CD4-positive, alpha-beta T cell treated with Interleukin-15 for 1 hour (primary cell): Measurements from ENCODE around the gene POU3F3.
A peak's percentile ranks its signal among the peaks of the same experiment; 100 is the strongest.

Experiments
- DNase-seq: peaks from one replicate; pipeline ENCODE4 v3.0.0-alpha.2; 2020

POU3F3 gene

DNA sequence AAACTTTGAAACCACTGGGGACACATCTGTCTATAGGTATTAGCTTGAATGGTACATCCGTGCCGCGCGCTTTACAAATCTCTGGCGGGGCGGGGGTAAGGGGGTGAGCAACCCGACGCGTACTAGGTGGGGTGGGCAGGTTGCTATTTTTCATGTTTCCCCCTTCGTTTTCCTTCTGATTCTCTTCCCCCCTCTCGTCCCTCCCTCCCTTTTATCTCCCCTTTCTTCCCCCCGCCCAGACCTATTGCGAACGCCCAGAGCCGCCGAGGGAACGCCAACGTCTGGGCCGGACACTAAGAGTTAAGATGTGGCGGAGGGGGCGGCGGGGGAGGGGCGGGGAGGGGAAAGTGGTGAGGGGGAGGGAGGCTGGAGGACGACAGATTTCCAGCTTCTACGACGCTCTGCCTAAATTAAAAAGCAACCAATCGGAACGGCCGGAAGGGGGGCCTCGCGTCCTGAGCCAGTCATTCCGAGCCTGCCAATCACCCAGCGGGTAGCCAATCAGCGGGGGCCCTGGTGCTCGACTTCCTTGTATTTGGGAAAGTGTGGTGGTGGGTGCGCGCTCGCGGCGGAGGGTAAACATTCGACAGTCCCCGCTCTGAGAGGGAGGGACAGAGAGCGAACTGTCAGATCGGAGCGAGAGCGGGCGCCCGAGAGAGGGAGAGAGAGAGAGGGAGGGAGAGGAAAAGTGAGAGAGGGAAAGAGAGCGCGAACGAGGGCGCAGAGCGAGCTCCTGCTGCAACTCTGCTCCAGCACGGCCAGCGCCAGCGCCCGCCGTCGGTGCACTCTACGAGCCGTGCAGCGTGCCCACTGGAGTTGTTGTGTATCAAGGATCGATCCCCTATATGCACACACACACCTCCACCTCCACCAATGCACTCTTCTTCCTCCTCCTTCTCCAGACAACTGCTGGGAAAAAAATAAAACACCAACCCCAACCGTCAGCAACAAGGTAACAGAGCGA lies at the start of gene POU3F3:
TSS of gene POU3F3 (plus strand) at position 582 of the 964 bp plus-strand sequence. CDS start 1,396 bp downstream, outside the sequence.
- DNase-seq, result peak; percentile 63

DNA sequence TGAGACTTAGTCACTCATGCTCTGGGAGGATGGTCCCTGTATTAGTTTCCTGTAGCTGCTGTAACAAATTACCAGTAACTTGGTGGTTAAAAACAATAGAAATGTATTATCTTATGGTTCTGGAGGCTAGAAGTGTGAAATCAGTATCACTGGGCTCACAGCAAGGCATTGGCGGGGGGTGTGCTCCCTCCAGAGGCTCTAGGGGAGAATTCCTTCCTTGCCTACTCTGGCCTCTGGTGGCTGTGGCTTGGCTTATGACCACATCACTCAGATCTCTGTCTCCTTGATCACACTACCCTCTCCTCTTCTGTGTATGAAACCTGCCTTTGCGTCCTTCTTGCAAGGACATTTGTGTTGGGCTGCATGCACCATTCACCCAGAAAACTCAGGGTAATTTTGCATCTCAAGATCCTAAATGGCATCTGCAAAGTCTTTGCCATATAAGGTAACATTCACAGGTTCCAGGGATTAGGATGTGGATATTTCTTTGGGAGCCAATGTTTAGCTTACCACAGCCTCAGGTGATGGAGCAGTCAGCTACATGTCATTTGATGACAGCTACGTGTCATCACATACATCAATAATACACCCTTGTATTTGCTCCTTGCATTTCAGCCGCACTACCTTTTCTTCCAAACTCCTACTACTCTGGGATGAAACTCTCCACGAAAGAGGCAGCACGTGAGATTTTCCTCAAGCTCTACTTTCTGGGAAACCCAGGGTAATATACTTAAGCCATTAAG lies 49.6 kb upstream of the POU3F3 start:
- no peak for DNase-seq

DNA sequence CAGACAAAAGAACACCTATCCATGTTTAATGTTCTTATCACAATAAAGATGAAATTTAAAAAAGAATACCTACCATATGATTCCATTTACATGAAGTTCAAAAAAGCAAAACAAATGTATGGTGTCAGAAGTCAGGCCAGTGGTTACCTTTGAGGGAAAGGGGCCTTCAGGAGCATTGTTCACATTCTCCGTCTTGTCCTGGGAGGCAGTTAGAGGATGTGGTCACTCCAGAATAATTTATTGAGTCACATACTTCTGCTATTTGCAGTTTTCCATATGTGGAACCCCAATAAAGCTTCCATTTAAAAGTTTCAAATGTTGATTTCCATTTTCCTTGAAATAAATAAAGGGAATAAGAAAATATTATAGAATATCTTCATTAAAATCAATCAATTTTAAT lies 41.6 kb upstream of the POU3F3 start:
- DNase-seq, result no peak

DNA sequence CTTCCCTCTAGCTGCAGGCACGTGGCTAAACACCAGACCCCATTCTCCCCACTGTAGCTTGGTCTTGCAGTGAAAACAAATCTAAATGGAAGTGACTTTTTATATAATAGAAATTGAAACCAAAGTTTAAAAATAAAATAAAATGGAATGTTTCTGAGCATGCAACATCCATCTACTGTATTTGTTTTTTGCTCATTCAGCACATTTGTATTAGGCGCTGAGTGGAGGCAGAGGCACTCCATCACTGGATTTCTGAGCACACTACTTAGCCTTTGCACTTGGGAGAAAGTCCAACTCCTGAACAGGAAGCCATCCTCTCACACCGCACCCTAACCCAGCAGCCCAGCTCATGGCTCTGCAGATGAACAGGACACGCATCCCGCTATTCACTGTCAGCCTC lies 37.8 kb upstream of the POU3F3 start:
- no peak for DNase-seq

DNA sequence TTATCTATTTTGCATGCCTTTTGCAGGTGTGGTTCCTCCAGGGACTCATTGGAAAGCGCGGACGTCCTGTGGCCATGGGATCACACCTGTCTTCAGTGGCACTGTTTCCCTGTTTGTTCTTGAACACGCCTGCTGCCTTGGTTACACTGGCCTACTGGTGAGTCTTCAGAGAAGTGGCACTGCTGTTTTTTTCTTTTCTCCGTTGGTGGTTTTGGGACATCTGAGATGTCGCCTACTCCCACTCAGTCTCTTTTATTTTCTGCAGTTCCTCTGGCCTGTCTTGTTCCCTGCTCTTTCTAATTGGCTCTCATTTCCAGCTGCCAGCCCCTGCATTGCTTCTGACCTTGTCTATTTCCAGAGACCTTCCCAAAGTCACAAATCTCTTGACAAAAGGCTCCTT lies 35.7 kb upstream of the POU3F3 start:
- DNase-seq, result no peak

DNA sequence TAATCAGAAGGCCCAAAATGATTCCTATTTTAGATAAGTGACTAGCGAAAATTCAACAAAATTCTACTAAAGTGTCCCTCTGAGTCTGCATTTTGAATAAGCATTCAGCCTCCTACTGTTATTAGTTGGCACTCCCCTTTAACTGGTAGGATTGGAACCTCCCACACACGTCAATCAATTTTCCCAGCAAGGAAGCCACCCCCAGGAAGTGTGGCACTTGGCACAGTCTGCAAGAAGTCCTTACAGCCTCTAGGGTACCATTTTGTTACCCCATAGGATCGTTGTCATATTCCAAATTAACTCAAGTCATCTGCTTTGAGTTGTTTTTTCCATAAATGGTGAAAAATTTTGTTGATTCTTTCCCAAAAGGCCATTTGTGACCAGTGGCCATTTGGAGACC lies 33.8 kb upstream of the POU3F3 start:
- no peak for DNase-seq

DNA sequence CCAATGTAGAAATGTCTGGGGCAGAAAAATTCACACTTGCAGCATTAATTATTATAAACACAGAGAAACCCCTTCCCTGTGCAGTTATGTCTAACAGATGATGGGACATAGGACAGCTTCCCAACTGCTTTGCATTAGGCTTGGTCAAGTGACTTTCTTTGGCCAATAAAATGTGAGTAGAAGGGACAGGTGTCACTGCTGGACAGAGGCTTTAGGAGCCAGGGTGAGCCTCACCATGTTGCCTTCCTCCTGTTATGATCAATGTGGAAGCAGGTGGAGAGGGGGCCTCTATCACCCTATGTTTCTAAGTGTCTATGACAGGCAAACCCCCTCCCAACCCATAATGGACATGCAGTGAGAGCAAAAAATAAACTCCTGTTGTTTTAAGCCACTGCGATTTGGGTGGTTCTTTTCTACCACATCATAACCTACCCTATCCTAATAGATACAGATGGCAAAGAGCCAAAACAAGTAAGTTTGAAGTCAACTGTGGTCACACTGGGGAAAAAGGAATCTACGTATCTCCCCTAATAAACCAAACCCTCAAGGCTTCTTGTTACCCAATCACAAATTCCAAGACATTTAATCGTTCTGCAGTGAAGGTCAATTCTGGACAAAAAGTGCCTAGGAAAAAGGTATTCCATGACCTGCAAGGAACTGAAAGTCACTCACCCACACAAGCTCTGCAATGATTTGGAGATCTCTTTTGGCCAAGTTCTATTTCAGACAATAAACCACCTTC lies 28.6 kb upstream of the POU3F3 start:
- DNase-seq, result no peak

DNA sequence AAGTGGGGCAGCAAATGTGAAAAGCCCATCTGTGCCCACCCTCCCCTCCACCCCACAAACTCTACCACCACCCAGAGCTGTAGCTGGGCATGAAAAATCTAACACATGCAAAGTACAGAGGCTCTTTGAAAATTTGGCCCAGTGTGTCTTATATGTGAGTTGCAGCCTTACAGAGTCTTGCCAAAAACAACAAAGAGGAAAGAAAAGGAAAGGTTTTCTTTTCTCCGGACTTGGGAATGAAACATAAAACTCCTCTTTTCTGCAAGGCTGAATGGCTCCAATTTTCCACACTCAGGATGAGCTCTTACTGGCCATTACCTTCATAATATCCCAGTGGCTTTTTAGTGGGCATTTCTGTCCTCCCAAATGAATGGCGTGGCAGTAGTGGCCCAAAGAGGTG lies 27.9 kb upstream of the POU3F3 start:
- DNase-seq, result no peak

DNA sequence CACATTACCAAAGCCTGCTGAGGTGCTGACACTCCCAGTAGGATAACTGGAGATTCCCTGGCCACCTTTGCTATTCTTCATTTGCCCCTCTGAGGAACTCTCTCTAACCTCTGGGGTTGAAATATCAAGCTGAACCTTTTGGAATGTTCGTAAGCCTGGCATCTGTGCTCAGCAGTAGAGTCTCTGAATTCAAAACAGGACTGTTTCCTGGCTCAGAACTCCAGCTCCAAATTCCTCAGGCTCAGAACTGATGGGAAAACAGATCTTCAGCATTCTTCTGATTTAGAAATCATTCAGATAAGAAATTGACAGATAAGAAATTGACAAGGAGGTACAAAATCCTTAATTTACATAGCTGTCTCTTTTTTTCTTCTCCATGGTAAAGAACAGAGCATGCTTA lies 22.2 kb upstream of the POU3F3 start:
- no peak for DNase-seq

DNA sequence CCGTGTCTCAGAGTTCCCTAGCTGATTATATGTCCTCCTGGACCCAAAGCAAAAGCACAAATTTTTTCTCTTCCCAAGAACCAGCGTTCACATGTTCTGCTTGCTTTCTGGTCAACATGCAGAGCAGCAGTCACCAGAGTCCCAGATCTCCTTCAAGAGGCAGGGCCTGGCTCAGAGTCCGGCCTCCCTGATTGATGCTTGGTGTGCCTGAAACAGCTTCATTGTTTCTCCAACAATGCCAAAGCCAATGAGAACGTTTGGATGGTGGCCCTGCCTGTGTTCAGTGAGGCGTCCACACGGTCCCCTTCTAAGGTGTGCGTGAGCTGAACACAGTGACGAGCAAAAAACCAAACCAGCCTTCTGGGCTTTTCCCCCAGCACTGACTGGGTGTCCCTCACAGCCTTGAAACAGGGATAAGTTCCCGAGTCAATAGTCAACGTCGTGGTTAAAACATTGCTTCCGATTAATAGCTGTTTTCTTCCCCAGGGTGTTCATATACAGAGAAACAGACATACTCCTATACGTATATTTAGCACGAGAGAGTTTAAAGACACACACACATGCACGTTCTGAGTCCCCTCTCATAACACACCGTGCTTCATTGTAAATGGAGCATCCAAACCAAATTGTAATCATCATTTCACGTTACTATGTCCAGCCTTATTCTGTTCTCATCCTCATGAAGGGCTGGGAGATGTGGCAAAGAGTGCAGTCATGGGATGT lies 19.3 kb upstream of the POU3F3 start:
- DNase-seq, result no peak

DNA sequence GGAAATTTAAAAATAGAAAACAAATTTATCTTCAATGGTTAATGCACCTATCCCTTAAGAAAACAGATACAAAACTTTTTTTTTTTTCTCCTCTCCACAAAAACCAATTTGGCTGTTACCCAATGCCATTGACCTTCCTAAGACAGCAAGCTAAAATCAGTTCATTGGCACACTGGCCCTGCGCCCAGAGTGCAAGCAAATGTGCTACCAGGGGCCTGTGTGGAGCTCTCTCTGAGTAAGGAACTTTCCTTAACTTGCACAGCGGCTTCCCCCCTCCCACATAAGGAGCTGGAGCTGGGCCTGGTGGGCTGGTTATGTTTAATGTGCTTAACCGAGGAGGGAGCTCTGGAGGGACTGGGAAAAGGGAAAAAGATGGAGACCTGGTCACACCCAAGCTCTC lies 17.6 kb upstream of the POU3F3 start:
- DNase-seq, result no peak

DNA sequence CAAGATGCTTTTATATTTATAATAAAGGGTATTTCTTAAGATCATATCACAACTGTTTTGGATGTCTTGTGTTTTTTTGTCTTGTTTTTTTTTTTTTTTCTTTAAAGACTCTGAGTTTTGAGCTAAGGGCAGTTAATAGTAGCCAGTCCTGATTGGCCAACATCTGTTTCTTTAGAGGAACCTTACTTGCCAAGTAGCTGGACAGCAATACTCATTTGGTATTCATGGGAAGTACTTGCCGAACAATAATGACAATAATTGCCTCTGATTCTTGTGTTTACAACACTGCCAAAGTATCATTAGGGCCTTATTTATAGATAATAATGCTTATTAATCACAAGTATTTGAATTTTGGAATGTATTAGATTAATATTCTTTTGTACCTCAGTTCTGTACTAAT lies 17.1 kb upstream of the POU3F3 start:
- DNase-seq, result no peak

DNA sequence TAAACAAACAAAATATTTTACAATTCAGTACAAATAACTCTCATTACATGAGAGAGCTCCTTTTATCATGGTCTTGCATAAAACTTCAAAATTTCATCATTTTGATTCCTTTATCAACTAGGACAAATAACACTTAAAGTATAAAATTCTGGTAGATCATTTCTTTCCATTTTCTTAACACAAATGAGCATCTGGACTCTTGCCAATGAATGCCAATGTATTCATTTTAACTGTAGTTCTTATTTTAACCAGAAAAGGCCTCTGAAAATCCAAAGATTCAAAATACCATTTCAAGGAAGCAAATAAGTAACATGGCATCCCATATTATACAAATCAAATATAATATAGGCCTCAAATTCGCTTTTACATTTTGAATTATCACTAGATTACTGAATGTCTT lies 13.8 kb upstream of the POU3F3 start:
- DNase-seq, result no peak

DNA sequence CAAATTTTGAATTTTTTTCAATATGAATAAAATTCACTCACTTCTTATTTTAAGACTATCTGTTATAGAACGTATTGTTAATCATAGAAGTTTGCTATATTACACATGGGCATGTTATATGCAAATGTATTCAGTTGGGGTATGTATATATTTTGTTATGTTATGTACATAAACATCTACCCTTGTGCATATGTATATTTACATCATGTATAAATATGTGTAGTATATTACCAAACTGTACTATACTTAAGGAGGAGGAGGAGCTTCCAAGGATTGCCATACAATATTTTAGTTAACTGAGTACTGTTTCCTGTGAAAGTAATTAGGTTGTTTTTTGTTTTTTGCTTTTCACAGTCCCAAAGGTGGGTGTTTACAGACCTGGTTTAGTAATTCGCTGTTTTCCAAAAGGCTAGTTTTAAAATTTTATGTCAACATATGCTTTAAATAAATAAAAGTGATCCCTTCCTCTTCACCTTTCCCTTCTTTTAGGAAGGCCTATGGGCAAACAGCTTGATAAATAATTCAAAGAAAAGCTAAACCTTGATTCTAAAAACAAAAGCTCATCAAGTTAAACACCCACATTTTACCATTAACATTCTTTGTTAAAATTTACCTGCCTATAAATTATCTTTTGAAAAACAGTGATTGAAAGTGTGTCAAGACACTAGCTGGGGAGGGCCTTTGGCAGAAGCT lies 12.9 kb upstream of the POU3F3 start:
- DNase-seq, result no peak

DNA sequence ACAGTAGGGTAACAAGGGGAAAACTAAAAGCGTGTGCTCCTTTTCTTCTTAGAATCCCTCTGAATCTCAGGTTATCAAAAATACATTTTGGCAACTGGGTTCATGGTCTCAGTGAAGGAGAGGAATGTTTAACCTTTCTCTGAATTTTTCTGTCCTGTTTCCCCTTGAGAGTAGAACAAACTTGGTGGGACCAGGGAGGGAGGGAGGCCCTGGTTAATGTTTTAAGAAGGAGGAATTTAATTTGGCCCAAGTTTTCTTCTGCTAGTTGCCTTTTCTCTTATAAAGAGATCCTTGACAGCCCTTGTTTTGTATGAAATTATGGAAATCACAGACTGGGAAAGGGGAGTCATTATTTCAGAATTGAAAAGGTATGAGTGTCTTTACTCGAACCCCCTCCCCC lies 12.2 kb upstream of the POU3F3 start:
- no peak for DNase-seq

DNA sequence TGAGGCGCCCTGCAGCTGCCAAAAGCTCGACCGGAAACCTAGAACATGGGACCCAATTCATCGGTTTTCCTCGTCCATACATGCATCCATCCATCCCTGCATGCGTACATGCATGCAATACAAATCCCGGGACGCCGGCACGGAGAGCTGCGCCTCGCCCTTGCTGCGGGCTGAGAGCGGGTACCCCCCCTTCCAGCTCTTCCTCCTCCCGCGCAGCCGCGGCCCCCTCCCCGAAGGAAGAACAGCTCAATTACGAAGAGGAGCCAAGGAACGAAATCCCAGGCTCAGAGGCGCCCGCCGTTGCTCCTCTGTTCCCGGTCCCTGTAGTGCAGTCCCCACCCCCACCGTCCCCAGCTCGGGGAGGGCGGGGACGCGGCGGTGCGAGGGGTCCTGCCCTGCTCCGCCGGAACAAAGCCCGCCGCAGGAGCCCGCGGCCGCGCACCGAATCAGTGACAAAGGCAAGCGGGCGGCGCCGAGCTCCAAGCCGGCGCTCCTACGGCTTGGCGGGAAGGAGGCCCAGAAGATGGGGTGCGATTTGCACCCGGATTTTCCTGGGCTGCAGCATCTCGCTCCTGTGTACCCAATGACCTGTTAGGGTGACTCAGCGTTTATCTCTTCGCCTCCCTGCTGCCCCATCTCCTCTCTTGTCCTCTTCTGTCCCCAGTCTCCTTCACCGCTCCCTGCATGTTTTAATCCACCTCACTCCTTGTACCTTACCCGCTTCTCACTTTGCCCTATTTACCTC lies 8.9 kb upstream of the POU3F3 start:
- no peak for DNase-seq

DNA sequence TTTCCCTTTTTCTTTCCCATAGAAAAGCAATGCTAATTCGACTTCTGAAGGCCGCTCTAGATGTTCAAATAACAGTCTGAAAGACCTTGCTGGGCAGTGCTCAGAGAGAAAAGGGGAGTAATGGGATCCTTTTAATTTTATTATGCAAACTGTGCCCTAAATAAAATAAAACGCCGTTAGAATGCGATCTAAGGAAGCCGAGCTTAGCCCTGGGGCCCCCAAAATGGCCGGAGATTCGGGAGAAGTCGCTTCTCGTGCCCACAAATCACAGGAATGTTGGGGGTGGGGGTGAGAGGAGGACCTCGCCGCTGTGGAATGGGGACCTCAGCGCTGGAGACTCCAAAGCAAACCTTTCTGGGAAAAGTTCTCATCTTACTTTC lies 8.4 kb upstream of the POU3F3 start:
- DNase-seq, result no peak

DNA sequence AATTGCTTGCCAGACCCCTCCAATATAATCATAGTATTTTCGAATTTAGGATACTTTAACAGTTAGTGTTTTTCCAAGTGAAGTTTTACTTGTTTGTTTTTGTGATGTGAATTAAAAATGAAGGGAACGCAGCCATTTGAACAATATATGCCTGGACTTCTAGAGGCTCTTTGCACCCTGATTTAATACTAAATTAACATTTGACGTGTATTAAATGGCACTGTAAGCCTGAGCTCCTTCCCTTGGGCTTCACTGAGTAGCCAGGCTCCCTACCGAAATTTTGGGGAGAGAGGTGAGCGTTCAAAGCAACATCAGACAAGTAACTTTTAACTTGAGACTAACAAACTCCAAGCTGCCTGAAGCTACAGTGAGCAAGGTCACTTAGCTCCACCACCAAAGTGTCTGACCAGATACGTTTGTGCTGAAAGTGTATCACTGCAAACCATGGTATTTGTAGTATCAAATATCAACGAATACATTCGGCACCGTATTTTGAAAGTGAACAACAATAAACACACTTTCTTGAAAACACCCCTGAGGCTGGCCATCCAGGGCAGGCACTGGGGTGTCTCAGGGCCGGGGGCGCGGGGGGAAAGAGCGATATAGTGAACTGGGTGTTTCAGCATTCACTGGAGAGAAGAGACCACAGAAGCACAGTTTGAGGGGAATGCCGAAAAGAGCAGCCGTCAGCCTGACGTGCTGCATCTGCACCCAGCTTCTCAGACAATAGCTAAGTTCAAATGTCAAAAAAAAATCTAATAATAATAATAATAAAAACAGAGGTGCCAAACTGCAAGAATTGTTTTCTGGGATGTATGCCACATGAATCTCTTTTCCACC lies 7.7 kb upstream of the POU3F3 start:
- DNase-seq, result no peak

DNA sequence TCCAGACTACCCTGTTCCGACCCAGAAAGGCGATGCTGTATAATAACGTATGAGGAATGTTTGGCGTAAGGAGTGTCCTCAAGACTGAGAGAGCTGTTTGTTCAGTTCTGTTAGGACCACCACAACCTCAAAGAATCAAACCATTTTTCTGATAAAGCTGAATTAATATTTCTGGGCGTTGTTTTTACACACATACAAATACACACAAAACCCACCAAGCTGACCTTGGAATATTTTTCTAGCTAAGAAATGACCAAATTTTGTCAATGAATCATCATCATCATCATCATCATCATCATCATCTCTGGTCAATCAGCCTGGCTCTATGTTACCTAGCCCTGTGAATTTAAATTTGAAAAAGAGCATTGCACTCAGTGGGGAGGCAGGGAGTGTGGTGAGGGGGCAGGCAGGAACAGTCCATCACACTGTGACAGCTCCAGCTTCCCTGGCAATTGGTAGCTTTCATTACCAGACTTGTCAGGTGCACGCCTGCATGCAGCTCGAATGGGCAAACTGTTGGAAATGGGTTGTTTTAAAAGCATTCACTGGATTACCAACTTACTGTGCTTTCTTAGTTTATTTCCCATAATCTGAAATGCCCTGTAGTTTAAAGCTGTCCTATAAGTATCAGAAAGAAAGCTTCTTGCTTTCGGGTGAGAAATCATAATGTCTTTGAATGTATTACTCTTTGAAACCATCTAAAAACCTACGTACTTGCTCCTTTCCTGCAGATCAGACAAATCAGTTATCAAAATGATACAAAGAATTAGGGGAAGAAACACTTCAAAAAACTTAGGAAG lies 6.9 kb upstream of the POU3F3 start:
- no peak for DNase-seq
